OCI-LY3 (cell line): ENCODE data around the gene SPEM2.

Source experiments
- H2AFZ ChIP-seq: fragments of 200-600, 300-600 bp; shearing (Covaris generic); 2 replicates; pipeline ENCODE4 v1.6.0; 2014; ENCODE audit warnings: antibody characterized with exemption, low read depth, low read length
- H3K27ac ChIP-seq: fragments of 200-600, 300-600 bp; sonication (generic); 2 replicates; pipeline ENCODE4 v1.5.1; 2014; ENCODE audit warnings: mild to moderate bottlenecking, low read length, moderate library complexity, mixed read lengths
- H3K27me3 ChIP-seq: fragments of 200-600, 300-600 bp; sonication (generic); 2 replicates; pipeline ENCODE4 v1.6.1; 2014; ENCODE audit warnings: low read depth, low read length, mixed read lengths
- H3K36me3 ChIP-seq: fragments of 200-600, 300-600 bp; sonication (generic); replicated peaks from 2 replicates; pipeline ENCODE3; 2014; ENCODE audit warnings: low read depth, low read length, mixed read lengths
- H3K4me1 ChIP-seq: fragments of 300-600, 200-600 bp; sonication (generic); 2 replicates; pipeline ENCODE4 v1.6.1; 2014; ENCODE audit warnings: low read length, mixed read lengths
- H3K4me2 ChIP-seq: fragments of 200-600, 300-600 bp; sonication (generic); 2 replicates; pipeline ENCODE4 v1.6.1; 2014; ENCODE audit warnings: low read length, mixed read lengths
- H3K4me3 ChIP-seq: fragments of 300-600, 200-600 bp; sonication (generic); 2 replicates; pipeline ENCODE4 v1.5.1; 2014; ENCODE audit warnings: antibody characterized with exemption, mild to moderate bottlenecking, low read length, moderate library complexity
- H3K79me2 ChIP-seq: fragments of 300-600, 200-600 bp; shearing (Covaris generic); 2 replicates; pipeline ENCODE4 v1.6.1; 2014; ENCODE audit warnings: mild to moderate bottlenecking, low read length, mixed read lengths
- H3K9ac ChIP-seq: fragments of 300-600, 200-600 bp; shearing (Covaris generic); 2 replicates; pipeline ENCODE4 v1.6.0; 2014; ENCODE audit warnings: mild to moderate bottlenecking, low read length, moderate library complexity
- H3K9me3 ChIP-seq: fragments of 200-600, 300-600 bp; shearing (Covaris generic); 2 replicates; pipeline ENCODE4 v1.6.1; 2014; ENCODE audit warnings: low read length, mixed read lengths; ENCODE audit not compliant: insufficient read depth
- H4K20me1 ChIP-seq: fragments of 200-600, 300-600 bp; sonication (generic); 2 replicates; pipeline ENCODE4 v1.6.1; 2016; ENCODE audit warnings: low read length, mixed read lengths; ENCODE audit not compliant: insufficient read depth
- EZH2phosphoT487 ChIP-seq: fragments of 200-600 bp; shearing (Covaris generic); IDR thresholded peaks from 2 replicates; pipeline ENCODE4 v1.6.1; 2018; ENCODE audit warnings: antibody characterized with exemption, mixed run types, low read depth
- TF ChIP-seq, protein P1 (sequence below): fragments of 200-600, 300-600 bp; sonication (generic); IDR thresholded peaks from 2 replicates; pipeline ENCODE4 v1.5.1; 2014; ENCODE audit warnings: antibody characterized with exemption, low read length, low read depth

SPEM2 gene

GRCh38 chr17:7423679-7424078, 1.7 kb upstream of the SPEM2 start:
- Histone ChIP-seq H4K20me1 (no peaks in the 10 kb centered on the region), H3K27me3 (no peaks in the 10 kb centered on the region), H3K4me2 (no peak overlapping the region), H3K9me3 (no peaks in the 10 kb centered on the region), H3K9ac (no peak overlapping the region), H3K27ac (no peak overlapping the region), H3K4me1 (no peaks in the 10 kb centered on the region), H3K36me3 (no peaks in the 10 kb centered on the region), H3K79me2 (no peaks in the 10 kb centered on the region), H2AFZ (no peak overlapping the region), H3K4me3 (no peak overlapping the region)
- TF ChIP-seq EZH2phosphoT487, result no peak
- TF ChIP-seq, protein P1, sequence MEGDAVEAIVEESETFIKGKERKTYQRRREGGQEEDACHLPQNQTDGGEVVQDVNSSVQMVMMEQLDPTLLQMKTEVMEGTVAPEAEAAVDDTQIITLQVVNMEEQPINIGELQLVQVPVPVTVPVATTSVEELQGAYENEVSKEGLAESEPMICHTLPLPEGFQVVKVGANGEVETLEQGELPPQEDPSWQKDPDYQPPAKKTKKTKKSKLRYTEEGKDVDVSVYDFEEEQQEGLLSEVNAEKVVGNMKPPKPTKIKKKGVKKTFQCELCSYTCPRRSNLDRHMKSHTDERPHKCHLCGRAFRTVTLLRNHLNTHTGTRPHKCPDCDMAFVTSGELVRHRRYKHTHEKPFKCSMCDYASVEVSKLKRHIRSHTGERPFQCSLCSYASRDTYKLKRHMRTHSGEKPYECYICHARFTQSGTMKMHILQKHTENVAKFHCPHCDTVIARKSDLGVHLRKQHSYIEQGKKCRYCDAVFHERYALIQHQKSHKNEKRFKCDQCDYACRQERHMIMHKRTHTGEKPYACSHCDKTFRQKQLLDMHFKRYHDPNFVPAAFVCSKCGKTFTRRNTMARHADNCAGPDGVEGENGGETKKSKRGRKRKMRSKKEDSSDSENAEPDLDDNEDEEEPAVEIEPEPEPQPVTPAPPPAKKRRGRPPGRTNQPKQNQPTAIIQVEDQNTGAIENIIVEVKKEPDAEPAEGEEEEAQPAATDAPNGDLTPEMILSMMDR, result no peak

GRCh38 chr17:7425756-7426155, 340 bp downstream of the SPEM2 start:
- TF ChIP-seq, protein P1, result no peak
- TF ChIP-seq EZH2phosphoT487, result no peak
- H3K79me2 ChIP-seq, result no peaks in the 10 kb centered on the region
- no peak overlapping the region for H3K27ac ChIP-seq
- no peak overlapping the region for H3K9ac ChIP-seq
- H3K9me3 ChIP-seq, result no peaks in the 10 kb centered on the region
- no peaks in the 10 kb centered on the region for H4K20me1 ChIP-seq
- H3K4me2 ChIP-seq, result no peak overlapping the region
- H3K4me3 ChIP-seq, result no peak overlapping the region
- H2AFZ ChIP-seq, result no peak overlapping the region
- H3K4me1 ChIP-seq, result no peaks in the 10 kb centered on the region
- H3K27me3 ChIP-seq, result no peaks in the 10 kb centered on the region
- no peaks in the 10 kb centered on the region for H3K36me3 ChIP-seq

DNA sequence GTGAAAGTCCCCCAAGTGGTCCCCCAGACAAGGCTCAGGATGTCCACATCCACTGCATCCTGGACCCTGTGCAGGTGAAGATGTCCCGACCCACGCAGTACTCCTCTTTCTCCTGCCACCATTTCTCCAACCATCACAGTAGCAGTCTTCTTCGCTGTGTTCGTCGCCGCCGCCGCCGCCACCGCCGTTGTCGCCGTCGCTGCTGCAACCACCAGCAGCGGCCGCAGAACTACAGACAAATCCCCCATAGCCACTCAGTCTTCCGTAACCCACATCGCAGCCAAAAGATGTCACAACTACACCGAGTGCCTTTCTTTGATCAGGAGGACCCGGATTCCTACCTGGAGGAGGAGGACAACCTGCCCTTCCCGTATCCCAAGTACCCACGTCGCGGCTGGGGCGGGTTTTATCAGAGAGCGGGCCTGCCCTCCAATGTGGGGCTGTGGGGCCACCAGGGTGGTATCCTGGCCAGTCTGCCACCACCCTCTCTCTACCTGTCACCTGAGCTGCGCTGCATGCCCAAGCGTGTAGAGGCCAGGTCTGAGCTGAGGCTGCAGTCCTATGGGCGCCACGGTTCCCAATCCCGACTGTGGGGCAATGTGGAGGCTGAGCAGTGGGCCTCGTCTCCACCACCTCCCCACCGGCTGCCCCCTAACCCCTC, 917 bp downstream of the SPEM2 start:
- Histone ChIP-seq H3K4me3 (no peak overlapping the region), H3K27ac (no peak overlapping the region), H2AFZ (no peak overlapping the region), H3K9ac (no peak overlapping the region), H4K20me1 (no peaks in the 10 kb centered on the region), H3K4me2 (no peak overlapping the region), H3K9me3 (no peaks in the 10 kb centered on the region), H3K36me3 (no peaks in the 10 kb centered on the region), H3K27me3 (no peaks in the 10 kb centered on the region), H3K4me1 (no peaks in the 10 kb centered on the region), H3K79me2 (no peaks in the 10 kb centered on the region)
- TF ChIP-seq EZH2phosphoT487, result no peak
- TF ChIP-seq, protein P1, result no peak

GRCh38 chr17:7426896-7427489, 1.6 kb downstream of the SPEM2 start:
- Histone ChIP-seq H2AFZ (no peak overlapping the region), H3K9me3 (no peaks in the 10 kb centered on the region), H3K27me3 (no peaks in the 10 kb centered on the region), H3K9ac (no peak overlapping the region), H3K27ac (no peak overlapping the region), H3K36me3 (no peaks in the 10 kb centered on the region), H3K4me3 (no peak overlapping the region), H3K79me2 (no peaks in the 10 kb centered on the region), H4K20me1 (no peaks in the 10 kb centered on the region), H3K4me2 (no peak overlapping the region), H3K4me1 (no peaks in the 10 kb centered on the region)
- no peak for TF ChIP-seq EZH2phosphoT487
- TF ChIP-seq, protein P1, result no peak
